ENCODE results near the gene SSU72. TPM values are rescaled to one million over a fixed set of nuclear protein-coding genes. Genes with fewer than 3 reads are reported as not detected.
"Not testable (repeated sequence)": the region's sequence is repeated elsewhere in the genome, so short reads cannot be mapped to it uniquely, and the experiment has no call there.

The SSU72 gene
- total RNA-seq, 1 experiment from 2014 or later = 179 TPM

DNA sequence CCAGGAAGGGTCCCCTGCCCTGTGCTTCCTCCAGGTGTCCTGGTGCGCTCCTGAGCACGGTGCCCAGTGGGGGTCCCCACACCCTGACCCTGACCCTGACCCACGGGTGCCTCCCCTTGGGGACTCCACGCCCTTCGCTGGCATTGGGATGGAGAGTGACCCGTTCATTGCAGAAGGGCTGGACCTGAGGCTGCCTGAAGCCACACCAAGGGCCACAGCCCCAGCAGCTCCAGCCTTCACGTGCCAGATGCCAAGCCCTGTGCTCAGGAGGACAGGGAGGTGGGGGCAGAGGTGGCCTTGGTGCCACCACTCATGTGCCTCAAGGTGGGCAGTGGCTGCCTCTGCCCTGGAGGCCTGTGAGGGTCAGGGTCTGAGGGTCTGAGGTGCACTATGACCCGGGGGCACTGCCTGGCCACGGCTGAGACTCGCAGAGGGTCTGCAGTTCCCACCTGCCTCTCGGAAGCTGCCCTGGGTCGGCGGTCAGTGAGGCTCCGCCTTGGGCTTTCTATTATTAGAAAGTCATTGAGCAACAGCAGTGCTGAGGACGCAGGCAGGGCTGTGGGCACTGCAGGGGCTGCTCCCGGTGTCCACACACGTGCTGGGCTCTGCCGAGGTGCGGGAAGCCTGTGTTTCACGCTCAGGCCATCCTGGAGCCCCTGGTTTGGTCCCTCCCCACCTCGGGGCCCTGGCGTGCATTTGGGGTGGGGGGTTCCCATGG, 41.3 kb downstream of the SSU72 start:
- H3K36me3 Mint-ChIP-seq (ENCODE audit: insufficient read depth in 1 of 3, low read depth in 3 of 3) = peaks cover 23 to 35% (median 27%) of the 10 kb centered on the region in 3 experiments
- not testable (repeated sequence) for H3K9me3 ChIP-seq (ENCODE audit: control insufficient read depth, low read depth, low read length); H3K4me2 ChIP-seq (ENCODE audit: insufficient read depth, insufficient read length, low read length); H2BK120ac ChIP-seq (ENCODE audit: low read depth, low read length, poor library complexity, severe bottlenecking); H4K91ac ChIP-seq (ENCODE audit: insufficient read length, low read depth, low read length); H3K9me3 Mint-ChIP-seq; H3K27ac ChIP-seq (ENCODE audit: insufficient read length, low read depth, low read length); H3K14ac ChIP-seq (ENCODE audit: insufficient read depth, low read length); H2BK20ac ChIP-seq (ENCODE audit: low read depth, low read length, poor library complexity, severe bottlenecking); H2BK5ac ChIP-seq (ENCODE audit: insufficient read length, low read length); H3K4me1 ChIP-seq (ENCODE audit: insufficient read depth, low read length); H3K27me3 ChIP-seq (ENCODE audit: insufficient read depth, low read length); H3K4me3 Mint-ChIP-seq; H3K27ac Mint-ChIP-seq; H3K79me1 ChIP-seq (ENCODE audit: insufficient read depth, low read depth, low read length, poor library complexity, severe bottlenecking); H2AFZ ChIP-seq (ENCODE audit: low read length); H4K20me1 ChIP-seq (ENCODE audit: control insufficient read depth, insufficient read depth, insufficient read length); H3K23ac ChIP-seq (ENCODE audit: insufficient read length, low read depth, low read length); H3K9ac ChIP-seq (ENCODE audit: extremely low read depth, insufficient read length, low read length); H3K27me3 Mint-ChIP-seq (ENCODE audit: low read depth); H4K8ac ChIP-seq (replicated peaks; ENCODE audit: insufficient read length, low read depth, low read length); H2AK5ac ChIP-seq (ENCODE audit: insufficient read length, low read length); H3T11ph ChIP-seq (ENCODE audit: low read length); H3K56ac ChIP-seq (ENCODE audit: insufficient read length, low read depth, low read length); H3K4me1 Mint-ChIP-seq; H3K23me2 ChIP-seq (ENCODE audit: insufficient read length, low read depth, low read length, poor library complexity, severe bottlenecking); H3K79me2 ChIP-seq (ENCODE audit: insufficient read depth, low read length); H3K18ac ChIP-seq (ENCODE audit: insufficient read length, low read depth, low read length); H2BK15ac ChIP-seq (ENCODE audit: low read depth, low read length); H2BK12ac ChIP-seq (ENCODE audit: insufficient read length, low read depth, low read length); H4K5ac ChIP-seq (ENCODE audit: insufficient read length, low read depth, low read length); DNase-seq; H3K4ac ChIP-seq (ENCODE audit: low read depth, low read length)
- no CpG with 5 or more reads among the region's 22 CpGs for WGBS (ENCODE audit: extremely low coverage, insufficient read length, low lambda C conversion rate)
